Heart left ventricle (tissue), 16 donors: ENCODE results near the gene PGF. TPM values are rescaled to one million over a fixed set of nuclear protein-coding genes. Genes with fewer than 3 reads are reported as not detected.
"Not testable (repeated sequence)": the region's sequence is repeated elsewhere in the genome, so short reads cannot be mapped to it uniquely, and the experiment has no call there.

ENCODE experiments used
- ATAC-seq, 4 donors: fragments of 200-7000 bp; cut with Tn5 transposase; one replicate each; pipeline ENCODE4 v1.9.1; 2020 to 2022; ENCODE audit warnings: moderate library complexity in 4 of 4, mild to moderate bottlenecking in 3 of 4, moderate number of reproducible peaks in 1 of 4
- DNase-seq, 5 donors: peaks; one replicate each; pipeline ENCODE4 v3.0.0-alpha.2; 2020
- H3K27ac ChIP-seq, 12 donors: fragments of 200-600 bp; sonication (generic) in 4 of 12; one replicate each; pipeline versions ENCODE4 v1.5.0 to v1.8.0; 2016 to 2022; ENCODE audit warnings: mild to moderate bottlenecking in 2 of 12
- H3K27me3 ChIP-seq, 9 donors: fragments of 200-600 bp; sonication (generic) in 2 of 9; one replicate each; pipeline versions ENCODE4 v1.5.1 to v1.8.0; 2016 to 2022; ENCODE audit warnings: mild to moderate bottlenecking in 3 of 9
- H3K36me3 ChIP-seq, 9 donors: fragments of 200-600 bp; sonication (generic) in 2 of 9; one replicate each; pipeline versions ENCODE4 v1.5.0 to v1.8.0; 2018 to 2022; ENCODE audit warnings: mild to moderate bottlenecking in 2 of 9
- H3K4me1 ChIP-seq, 12 donors: fragments of 200-600 bp; sonication (generic) in 4 of 12; one replicate each; pipeline versions ENCODE4 v1.5.0 to v1.8.0; 2016 to 2022; ENCODE audit warnings: mild to moderate bottlenecking in 3 of 12
- H3K4me3 ChIP-seq, 12 donors: fragments of 200-600 bp; sonication (generic) in 4 of 12; one replicate each; pipeline versions ENCODE4 v1.5.0 to v1.8.0; 2017 to 2022; ENCODE audit warnings: mild to moderate bottlenecking in 9 of 12, moderate library complexity in 4 of 12
- H3K9me3 ChIP-seq, 12 donors: fragments of 200-600 bp; sonication (generic) in 4 of 12; one replicate each; pipeline versions ENCODE4 v1.5.0 to v1.8.0; 2016 to 2022; ENCODE audit warnings: mild to moderate bottlenecking in 1 of 12
- POLR2A ChIP-seq, 2 donors: fragments of 450-650 bp; IDR thresholded peaks; one replicate each; pipeline ENCODE4 v1.6.1; 2017; ENCODE audit warnings: antibody characterized with exemption in 2 of 2, mild to moderate bottlenecking in 2 of 2, moderate library complexity in 2 of 2
- WGBS, 4 donors: extraction: QIAGEN DNeasy Blood & Tissue Kit in 2 of 4; methylation state at CpG; one replicate each; pipeline versions ENCODE4 v1.1.5 to v1.1.7; 2013 to 2018; 5-methylcytosine and 5-hydroxymethylcytosine counted together
- intact Hi-C, 10 donors: fragments of 100-400 bp; cut with DNase I; formaldehyde crosslinking; loops; one replicate each; pipeline versions ENCODE4 v1.11.1 to v1.14.2; 2022
- polyA plus RNA-seq, 2 donors: library from polyadenylated mRNA; stranded (reverse); fragments of 200-250 nt; gene quantifications; one replicate each; pipeline ENCODE4 v1.2.3, GENCODE V29; 2013
- total RNA-seq, 9 donors: library from RNA; depleted of rRNA in 2 of 9; stranded (reverse); fragments of >200 nt in 2 of 9; fragmentation: NEBNext Ultra II Directional in 3 of 9; extraction: Animal tissue kit (Norgen Biotek cat#: 25700) in 3 of 9; gene quantifications; one replicate each; pipeline versions ENCODE4 v1.1.0 to v1.2.4, GENCODE V29; 2016 to 2023
- TF ChIP-seq, protein P1 (sequence below), 12 donors: fragments of 200-600 bp; sonication (generic) in 4 of 12; IDR thresholded peaks; one replicate each; pipeline versions ENCODE4 v1.5.0 to v1.8.0; 2018 to 2022; ENCODE audit warnings: antibody characterized with exemption in 12 of 12, mild to moderate bottlenecking in 5 of 12
- donor health status: ischemic (EF 13 %, LVEDD 7.1; RV severe dilation, severe dysfunction).
- donor health status: healthy with polysubstance abuse.
- donor health status: DM: no; HTN: yes; CAD: no.
- donor health status: DM: no; HTN: no; CAD: no.
- donor health status: ischemic (EF 25% LVEDD 6.9; RV normal size, moderate dysfunction).
- donor health status: ischemic (EF 25% LVEDD 5.7; RV mildly dilated, moderate dysfunction).
- donor health status: healthy.
- donor health status: DM: yes; HTN: yes; CAD: no.
- donor health status: ischemic (EF 35%, LVEDD 5.7; RV mildly dilated, moderate dysfunction).
- donor health status: nonischemic (EF 11% LVEDD 7.7; RV severe dilation, severe dysfunction).
- donor health status: DM: yes; HTN: yes; CAD: no.
- donor health status: PGD.
- donor health status: ischemic (EF 29% LVEDD 5.4; RV normal size, mild dysfunction).
- donor health status: nonischemic (EF 23%, LVEDD 6.1; RV moderate dilation, normal function).

Gene PGF
- total and polyA plus RNA-seq, 11 donors: 4.1 to 30.4 (median 5.9) TPM

GRCh38 chr14:75001899-75002298, 46.5 kb upstream of the PGF start:
- Histone ChIP-seq H3K27me3 (no peaks in the 10 kb centered on the region), H3K4me3 (peak overlapping the region in 11 of 12 donors; percentile 61 to 99 (median 83)), H3K9me3 (peaks cover 0 to 5% (median 0%) of the 10 kb centered on the region in 12 donors), H3K27ac (peak overlapping the region; percentile 81 to 94 (median 89)), H3K4me1 (peaks cover 6 to 27% (median 14%) of the 10 kb centered on the region in 12 donors), H3K36me3 (peaks cover 0 to 27% (median 22%) of the 10 kb centered on the region in 9 donors)
- intact Hi-C loops: loop anchor here in 6 of 10 donors (1.0 to 10.0 kb wide), 5 partner anchors 50 to 67 kb away; partner anchors contain the start of gene ZC2HC1C (in 1 of the 6)
- 95 to 100% (median 95%) methylated on average over 1 of the region's 1 CpG for WGBS, 4 donors
- ATAC-seq (no peak), DNase-seq (no peak)
- TF ChIP-seq, protein P1, sequence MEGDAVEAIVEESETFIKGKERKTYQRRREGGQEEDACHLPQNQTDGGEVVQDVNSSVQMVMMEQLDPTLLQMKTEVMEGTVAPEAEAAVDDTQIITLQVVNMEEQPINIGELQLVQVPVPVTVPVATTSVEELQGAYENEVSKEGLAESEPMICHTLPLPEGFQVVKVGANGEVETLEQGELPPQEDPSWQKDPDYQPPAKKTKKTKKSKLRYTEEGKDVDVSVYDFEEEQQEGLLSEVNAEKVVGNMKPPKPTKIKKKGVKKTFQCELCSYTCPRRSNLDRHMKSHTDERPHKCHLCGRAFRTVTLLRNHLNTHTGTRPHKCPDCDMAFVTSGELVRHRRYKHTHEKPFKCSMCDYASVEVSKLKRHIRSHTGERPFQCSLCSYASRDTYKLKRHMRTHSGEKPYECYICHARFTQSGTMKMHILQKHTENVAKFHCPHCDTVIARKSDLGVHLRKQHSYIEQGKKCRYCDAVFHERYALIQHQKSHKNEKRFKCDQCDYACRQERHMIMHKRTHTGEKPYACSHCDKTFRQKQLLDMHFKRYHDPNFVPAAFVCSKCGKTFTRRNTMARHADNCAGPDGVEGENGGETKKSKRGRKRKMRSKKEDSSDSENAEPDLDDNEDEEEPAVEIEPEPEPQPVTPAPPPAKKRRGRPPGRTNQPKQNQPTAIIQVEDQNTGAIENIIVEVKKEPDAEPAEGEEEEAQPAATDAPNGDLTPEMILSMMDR (IDR thresholded peaks at IDR 0.05): no peak
- TF ChIP-seq POLR2A (IDR thresholded peaks at IDR 0.05): no peak

GRCh38 chr14:75001261-75001660, 45.9 kb upstream of the PGF start:
- Histone ChIP-seq H3K4me1 (peaks cover 6 to 27% (median 14%) of the 10 kb centered on the region in 12 donors), H3K36me3 (peaks cover 0 to 20% (median 15%) of the 10 kb centered on the region in 9 donors), H3K27me3 (no peaks in the 10 kb centered on the region), H3K4me3 (no peak overlapping the region), H3K27ac (no peak overlapping the region), H3K9me3 (peaks cover 0 to 10% (median 0%) of the 10 kb centered on the region in 12 donors)
- WGBS, 4 donors: 92 to 94% (median 93%) methylated on average over 2 of the region's 2 CpGs
- no peak for ATAC-seq
- no peak for TF ChIP-seq POLR2A (IDR thresholded peaks at IDR 0.05)
- TF ChIP-seq, protein P1 (IDR thresholded peaks at IDR 0.05): no peak
- intact Hi-C loops: loop anchor here in 5 of 10 donors (5.0 to 10.0 kb wide), 3 partner anchors 49 to 56 kb away; no protein-coding TSS in a partner anchor
- DNase-seq: no peak

- H3K27ac ChIP-seq, H3K4me3 ChIP-seq, H3K36me3 ChIP-seq, H3K4me1 ChIP-seq, DNase-seq, H3K27me3 ChIP-seq, intact Hi-C loops, ATAC-seq: not testable (repeated sequence)
- WGBS, 4 donors: 90 to 96% (median 93%) methylated on average over 5 to 7 of the region's 7 CpGs
- H3K9me3 ChIP-seq: peaks cover 0 to 10% (median 0%) of the 10 kb centered on the region in 12 donors
Observed at GRCh38 chr14:74995781-74996180, 40.4 kb upstream of the PGF start.

GRCh38 chr14:74994182-74994581, 38.8 kb upstream of the PGF start:
- H3K27me3 ChIP-seq, H3K4me3 ChIP-seq, intact Hi-C loops, H3K4me1 ChIP-seq, ATAC-seq, H3K27ac ChIP-seq, DNase-seq, H3K36me3 ChIP-seq: not testable (repeated sequence)
- H3K9me3 ChIP-seq: peaks cover 0 to 10% (median 0%) of the 10 kb centered on the region in 12 donors
- 90 to 98% (median 95%) methylated on average over 8 to 28 of the region's 28 CpGs for WGBS, 4 donors

DNA sequence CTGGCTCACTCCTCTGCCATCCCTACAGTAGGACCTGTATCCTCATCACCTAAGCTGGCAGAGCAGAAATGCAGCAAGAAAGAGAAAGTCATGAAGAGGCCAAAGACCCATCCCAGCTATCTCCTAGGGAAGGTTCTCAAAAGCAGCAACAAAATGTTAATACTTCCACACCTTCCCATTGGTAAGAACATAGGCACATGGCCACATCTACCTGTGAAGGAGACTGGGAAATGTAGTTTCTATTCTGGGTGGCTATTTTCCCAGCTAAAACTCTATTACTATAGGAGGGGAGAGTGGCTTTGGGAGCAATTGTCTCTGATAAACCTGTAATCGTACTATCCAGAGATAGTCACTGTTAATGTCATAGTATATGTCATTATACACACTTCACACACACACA, 33.6 kb upstream of the PGF start:
- intact Hi-C loops: no loop called here
- no peaks in the 10 kb centered on the region for H3K36me3 ChIP-seq
- TF ChIP-seq POLR2A (IDR thresholded peaks at IDR 0.05): no peak
- TF ChIP-seq, protein P1 (IDR thresholded peaks at IDR 0.05): no peak
- WGBS, 4 donors: 75 to 98% (median 92%) methylated on average over 1 of the region's 1 CpG
- H3K9me3 ChIP-seq: no peaks in the 10 kb centered on the region
- ATAC-seq: no peak
- no peak overlapping the region for H3K27ac ChIP-seq
- no peak for DNase-seq
- no peak overlapping the region for H3K4me3 ChIP-seq
- no peaks in the 10 kb centered on the region for H3K27me3 ChIP-seq
- H3K4me1 ChIP-seq: peaks cover 0 to 12% (median 0%) of the 10 kb centered on the region in 12 donors
